ENCODE data around the gene PTPRN2. TPM values are rescaled to one million over a fixed set of nuclear protein-coding genes. Genes with fewer than 3 reads are reported as not detected.

Gene PTPRN2
- total and polyA plus RNA-seq, 2 of the 8 experiments (the other 6 are each of a cell fraction or from before 2014, with no cell fraction given): 2.6 to 4.5 TPM

GRCh38 chr7:158229945-158230344 lies 357.7 kb downstream of the PTPRN2 start:
- Histone ChIP-seq H3K4me1 (replicated peaks in 1 of 4; ENCODE audit: control insufficient read depth in 3 of 4, insufficient read depth in 4 of 4, low read length in 3 of 4) (no peaks in the 10 kb centered on the region), H4K20me1 (replicated peaks in 1 of 2; ENCODE audit: control insufficient read depth in 1 of 2, insufficient read depth in 2 of 2, low read length in 2 of 2) (no peaks in the 10 kb centered on the region), H3K4me3 (ENCODE audit: extremely low read depth in 1 of 4, insufficient read depth in 2 of 4, low read depth in 3 of 4, low read length in 4 of 4) (no peak overlapping the region), H4K5ac (ENCODE audit: insufficient read length, low read depth, low read length) (no peak overlapping the region), H2BK12ac (ENCODE audit: low read depth, low read length) (no peak overlapping the region), H3K27me3 (replicated peaks in 1 of 4; ENCODE audit: control insufficient read depth in 3 of 4, extremely low read depth in 1 of 4, insufficient read depth in 3 of 4, low read length in 3 of 4) (no peaks in the 10 kb centered on the region), H3K23ac (ENCODE audit: insufficient read length) (no peak overlapping the region), H2BK5ac (ENCODE audit: low read depth, low read length) (no peak overlapping the region), H3K18ac (ENCODE audit: extremely low read depth, low read length) (no peak overlapping the region), H3K4ac (replicated peaks; ENCODE audit: insufficient read length, low read depth, low read length) (no peak overlapping the region), H3K4me2 (ENCODE audit: insufficient read depth in 1 of 2, low read depth in 2 of 2, low read length in 2 of 2) (no peak overlapping the region), H3K79me1 (ENCODE audit: low read depth, low read length) (no peaks in the 10 kb centered on the region), H3K23me2 (ENCODE audit: low read depth, low read length) (no peaks in the 10 kb centered on the region), H4K91ac (replicated peaks; ENCODE audit: insufficient read length, low read length) (no peak overlapping the region), H3K14ac (ENCODE audit: insufficient read length) (no peak overlapping the region), H3K9me3 (ENCODE audit: insufficient read depth in 2 of 2, low read depth in 1 of 2, low read length in 1 of 2) (peaks cover 4 to 19% of the 10 kb centered on the region in 2 experiments), H3K27ac (ENCODE audit: low read depth, low read length) (no peak overlapping the region), H3K56ac (replicated peaks; ENCODE audit: insufficient read length, low read depth, low read length) (no peak overlapping the region), H2AFZ (ENCODE audit: low read length) (no peak overlapping the region), H3K36me3 (ENCODE audit: control insufficient read depth in 2 of 4, insufficient read depth in 4 of 4, low read length in 3 of 4) (no peaks in the 10 kb centered on the region), H3K9ac (replicated peaks in 1 of 4; ENCODE audit: extremely low read depth in 1 of 4, low read depth in 3 of 4, low read length in 3 of 4) (no peak overlapping the region), H2BK120ac (replicated peaks; ENCODE audit: low read depth, low read length) (no peak overlapping the region), H2BK20ac (ENCODE audit: low read length) (no peak overlapping the region), H2AK5ac (ENCODE audit: low read depth, low read length) (no peak overlapping the region), H3K79me2 (ENCODE audit: control insufficient read depth in 1 of 2, insufficient read depth in 2 of 2, low read length in 2 of 2) (no peaks in the 10 kb centered on the region), H4K8ac (ENCODE audit: extremely low read depth, insufficient read depth, low read length) (no peak overlapping the region), H2BK15ac (ENCODE audit: low read length) (no peak overlapping the region)
- 90% methylated on average over 1 of the region's 1 CpG; no CpG with 5 or more reads in 1 of the 2 experiments for WGBS, 2 experiments (ENCODE audit: extremely low coverage in 1 of 2, insufficient coverage in 1 of 2, insufficient read length in 1 of 2, insufficient replicate concordance in 2 of 2, low coverage in 1 of 2, low lambda C conversion rate in 2 of 2, missing lambda C conversion rate in 1 of 2)
- FAIRE-seq (no peak), DNase-seq (ENCODE audit: low read depth in 1 of 2, low spot score in 2 of 2) (no peak)
- TF ChIP-seq, protein P1, sequence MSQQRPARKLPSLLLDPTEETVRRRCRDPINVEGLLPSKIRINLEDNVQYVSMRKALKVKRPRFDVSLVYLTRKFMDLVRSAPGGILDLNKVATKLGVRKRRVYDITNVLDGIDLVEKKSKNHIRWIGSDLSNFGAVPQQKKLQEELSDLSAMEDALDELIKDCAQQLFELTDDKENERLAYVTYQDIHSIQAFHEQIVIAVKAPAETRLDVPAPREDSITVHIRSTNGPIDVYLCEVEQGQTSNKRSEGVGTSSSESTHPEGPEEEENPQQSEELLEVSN (IDR thresholded peaks at IDR 0.05): no peak
- no peak for TF ChIP-seq GTF2F1 (IDR thresholded peaks at IDR 0.05; ENCODE audit: borderline replicate concordance, low read depth, low read length)
- no peak for TF ChIP-seq NANOG (IDR thresholded peaks at IDR 0.05; ENCODE audit: insufficient read depth, low read depth, low read length, poor library complexity, severe bottlenecking)
- no peak for TF ChIP-seq NRF1 (IDR thresholded peaks at IDR 0.05; ENCODE audit: low read depth, low read length)
- no peak for TF ChIP-seq POLR2A (IDR thresholded peaks at IDR 0.05; ENCODE audit: control extremely low read depth in 1 of 2, low read depth in 2 of 2, low read length in 2 of 2)
- no peak for TF ChIP-seq CHD1 (IDR thresholded peaks at IDR 0.05; ENCODE audit: low read depth, low read length)
- TF ChIP-seq, protein P2, sequence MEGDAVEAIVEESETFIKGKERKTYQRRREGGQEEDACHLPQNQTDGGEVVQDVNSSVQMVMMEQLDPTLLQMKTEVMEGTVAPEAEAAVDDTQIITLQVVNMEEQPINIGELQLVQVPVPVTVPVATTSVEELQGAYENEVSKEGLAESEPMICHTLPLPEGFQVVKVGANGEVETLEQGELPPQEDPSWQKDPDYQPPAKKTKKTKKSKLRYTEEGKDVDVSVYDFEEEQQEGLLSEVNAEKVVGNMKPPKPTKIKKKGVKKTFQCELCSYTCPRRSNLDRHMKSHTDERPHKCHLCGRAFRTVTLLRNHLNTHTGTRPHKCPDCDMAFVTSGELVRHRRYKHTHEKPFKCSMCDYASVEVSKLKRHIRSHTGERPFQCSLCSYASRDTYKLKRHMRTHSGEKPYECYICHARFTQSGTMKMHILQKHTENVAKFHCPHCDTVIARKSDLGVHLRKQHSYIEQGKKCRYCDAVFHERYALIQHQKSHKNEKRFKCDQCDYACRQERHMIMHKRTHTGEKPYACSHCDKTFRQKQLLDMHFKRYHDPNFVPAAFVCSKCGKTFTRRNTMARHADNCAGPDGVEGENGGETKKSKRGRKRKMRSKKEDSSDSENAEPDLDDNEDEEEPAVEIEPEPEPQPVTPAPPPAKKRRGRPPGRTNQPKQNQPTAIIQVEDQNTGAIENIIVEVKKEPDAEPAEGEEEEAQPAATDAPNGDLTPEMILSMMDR (IDR thresholded peaks at IDR 0.05; ENCODE audit: control extremely low read depth in 1 of 3, insufficient read depth in 1 of 3, low read depth in 1 of 3, low read length in 3 of 3): no peak
- TF ChIP-seq JUND (IDR thresholded peaks at IDR 0.05; ENCODE audit: low read length): no peak
- no peak for TF ChIP-seq MAX (IDR thresholded peaks at IDR 0.05)
- no peak for TF ChIP-seq KDM4A (IDR thresholded peaks at IDR 0.05; ENCODE audit: low read depth, low read length, severe bottlenecking)
- POLR2A ChIA-PET (ENCODE audit: partially characterized antibody): no interaction called here
- CTCF ChIA-PET (ENCODE audit: partially characterized antibody): interaction anchor here (2.7 kb wide), 1 partner anchor 124 kb away, joined by 9 read pairs; no protein-coding TSS in a partner anchor

Measured in H1 (cell line).